Transverse colon (tissue), 4 donors: ENCODE measurements around the gene UNC5C. TPM values are rescaled to one million over a fixed set of nuclear protein-coding genes. Genes with fewer than 3 reads are reported as not detected.

Source experiments
- DNase-seq: peaks from one replicate; pipeline ENCODE4 v3.0.0-alpha.2; 2019
- H3K27ac ChIP-seq, 4 donors: fragments of 200-600 bp; sonication (generic); 2 replicates each; pipeline ENCODE4 v1.5.1; 2016 to 2018; ENCODE audit warnings: inconsistent platforms in 4 of 4
- H3K27me3 ChIP-seq: fragments of 200-600 bp; sonication (generic); 2 replicates; pipeline ENCODE4 v1.5.1; 2017; ENCODE audit warnings: inconsistent platforms
- H3K36me3 ChIP-seq, 4 donors: fragments of 200-600 bp; sonication (generic); 2 replicates each; pipeline ENCODE4 v1.5.1; 2017 to 2019; ENCODE audit warnings: inconsistent platforms in 4 of 4
- H3K4me1 ChIP-seq, 4 donors: fragments of 200-600 bp; sonication (generic); 2 replicates each; pipeline ENCODE4 v1.5.1; 2017 to 2020; ENCODE audit warnings: inconsistent platforms in 4 of 4
- H3K4me3 ChIP-seq, 4 donors: fragments of 200-600 bp; sonication (generic); 1 replicate in 1 of 4; 2 replicates in 3 of 4; pipeline versions ENCODE4 v1.5.1 to v1.6.1; 2017 to 2019; ENCODE audit warnings: inconsistent platforms in 4 of 4
- H3K9me3 ChIP-seq, 2 donors: fragments of 200-600 bp; sonication (generic); 2 replicates each; pipeline ENCODE4 v1.5.1; 2017 to 2019; ENCODE audit warnings: inconsistent platforms in 2 of 2
- EP300 ChIP-seq: sonication (generic); formaldehyde crosslinking; IDR thresholded peaks from one replicate; pipeline ENCODE4 v1.6.1; 2017; ENCODE audit warnings: antibody characterized with exemption, low read depth
- POLR2A ChIP-seq: fragments of 450-650 bp; IDR thresholded peaks from one replicate; pipeline ENCODE4 v1.6.1; 2016; ENCODE audit warnings: antibody characterized with exemption, mild to moderate bottlenecking, moderate library complexity
- POLR2AphosphoS5 ChIP-seq, 3 donors: sonication (generic); formaldehyde crosslinking; IDR thresholded peaks; one replicate each; pipeline ENCODE4 v1.6.1; 2016; ENCODE audit warnings: antibody characterized with exemption in 3 of 3
- WGBS, 2 donors: methylation state at CpG; one replicate each; pipeline ENCODE4 v1.1.5; 2018; ENCODE audit warnings: low coverage in 1 of 2; 5-methylcytosine and 5-hydroxymethylcytosine counted together
- in situ Hi-C, 4 donors: fragments of 200-750 bp; cut with MboI; loops; one replicate each; pipeline versions ENCODE4 v1.15.0 to v1.15.1; 2017; ENCODE audit warnings: low sequenced_read_pairs in 3 of 4, low pct_ligation_motif_present in 1 of 4, low pct_unique_long_range_greater_than_20kb in 1 of 4
- intact Hi-C: fragments of 100-400 bp; cut with DNase I; formaldehyde crosslinking; loops from one replicate; pipeline ENCODE4 v1.15.1; 2023; ENCODE audit warnings: low total_unique reads
- total RNA-seq, 4 donors: library from RNA; depleted of rRNA; stranded (reverse); fragments of >200 nt; gene quantifications; one replicate each; pipeline ENCODE4 v1.1.0, GENCODE V29; 2016
- TF ChIP-seq, protein P1 (sequence below), 5 experiments: fragments of 200-600 bp in 3 of 5; fragments of 450-650 bp in 2 of 5; sonication (generic) in 3 of 5; IDR thresholded peaks; 1 replicate in 2 of 5; 2 replicates in 3 of 5; pipeline ENCODE4 v1.5.1; 2016 to 2017; ENCODE audit warnings: antibody characterized with exemption in 5 of 5, inconsistent platforms in 3 of 5, mild to moderate bottlenecking in 2 of 5, moderate library complexity in 1 of 5

The UNC5C gene
- total RNA-seq, 4 donors from 2014 or later: 4.5 to 6.8 (median 4.8) TPM

DNA sequence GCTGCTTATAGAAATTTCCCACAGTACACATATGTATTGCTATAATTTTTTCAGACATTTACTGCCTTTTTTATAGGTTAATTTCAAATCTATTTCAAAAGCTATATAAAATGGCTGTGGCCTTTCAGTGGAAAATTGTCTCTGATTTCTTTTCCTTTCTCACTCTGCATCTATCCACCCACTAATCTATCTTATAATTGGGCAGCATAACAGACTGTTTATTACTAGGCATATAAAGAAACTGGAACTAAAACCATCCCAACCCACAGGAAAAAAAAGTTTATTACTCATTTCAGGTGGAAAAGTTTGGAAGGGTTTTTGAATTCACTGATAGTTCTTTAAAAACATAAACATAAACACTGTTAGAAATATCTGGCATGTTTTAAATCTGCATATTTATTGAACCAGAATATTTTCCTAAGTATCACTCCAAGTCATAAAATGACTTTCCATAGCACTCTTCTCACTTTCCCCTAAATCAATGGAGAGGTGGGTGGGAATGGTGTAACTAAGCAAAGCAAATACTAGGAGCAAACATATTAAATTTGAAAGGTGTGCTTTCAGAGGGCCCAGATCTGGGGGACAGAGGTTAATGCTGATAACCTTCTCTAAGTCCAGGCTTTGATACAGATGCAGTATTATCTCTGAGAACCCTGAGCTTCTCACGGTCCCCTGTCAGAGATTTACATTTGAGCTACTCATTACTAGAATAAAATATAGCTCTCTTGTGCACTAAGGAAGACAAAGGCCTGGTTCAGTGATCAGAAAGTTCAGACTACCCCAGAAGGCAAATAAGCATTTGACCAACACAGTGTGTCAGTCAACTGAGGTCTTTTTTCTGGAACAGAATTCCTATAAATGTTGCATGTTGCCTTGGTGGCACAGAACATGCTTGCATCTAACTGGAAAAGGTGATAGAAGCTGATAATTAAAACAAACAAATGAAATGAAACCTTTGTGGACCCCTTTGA, 328.3 kb downstream of the UNC5C start:
- Histone ChIP-seq H3K36me3 (no peaks in the 10 kb centered on the region), H3K9me3 (no peaks in the 10 kb centered on the region), H3K27me3 (no peaks in the 10 kb centered on the region), H3K4me1 (peaks cover 0 to 12% (median 0%) of the 10 kb centered on the region in 4 donors), H3K4me3 (no peak overlapping the region), H3K27ac (peak overlapping the region in 1 of 4 donors; percentile 34)
- in situ Hi-C loops (no loop called here), intact Hi-C loops (no loop called here)
- DNase-seq: no peak
- 45 to 57% methylated on average over 1 of the region's 1 CpG for whole genome bisulfite sequencing, 2 donors
- TF ChIP-seq EP300 (no peak), POLR2AphosphoS5 (IDR thresholded peaks at IDR 0.05) (no peak), POLR2A (no peak)
- TF ChIP-seq, protein P1, sequence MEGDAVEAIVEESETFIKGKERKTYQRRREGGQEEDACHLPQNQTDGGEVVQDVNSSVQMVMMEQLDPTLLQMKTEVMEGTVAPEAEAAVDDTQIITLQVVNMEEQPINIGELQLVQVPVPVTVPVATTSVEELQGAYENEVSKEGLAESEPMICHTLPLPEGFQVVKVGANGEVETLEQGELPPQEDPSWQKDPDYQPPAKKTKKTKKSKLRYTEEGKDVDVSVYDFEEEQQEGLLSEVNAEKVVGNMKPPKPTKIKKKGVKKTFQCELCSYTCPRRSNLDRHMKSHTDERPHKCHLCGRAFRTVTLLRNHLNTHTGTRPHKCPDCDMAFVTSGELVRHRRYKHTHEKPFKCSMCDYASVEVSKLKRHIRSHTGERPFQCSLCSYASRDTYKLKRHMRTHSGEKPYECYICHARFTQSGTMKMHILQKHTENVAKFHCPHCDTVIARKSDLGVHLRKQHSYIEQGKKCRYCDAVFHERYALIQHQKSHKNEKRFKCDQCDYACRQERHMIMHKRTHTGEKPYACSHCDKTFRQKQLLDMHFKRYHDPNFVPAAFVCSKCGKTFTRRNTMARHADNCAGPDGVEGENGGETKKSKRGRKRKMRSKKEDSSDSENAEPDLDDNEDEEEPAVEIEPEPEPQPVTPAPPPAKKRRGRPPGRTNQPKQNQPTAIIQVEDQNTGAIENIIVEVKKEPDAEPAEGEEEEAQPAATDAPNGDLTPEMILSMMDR (IDR thresholded peaks at IDR 0.05): no peak

DNA sequence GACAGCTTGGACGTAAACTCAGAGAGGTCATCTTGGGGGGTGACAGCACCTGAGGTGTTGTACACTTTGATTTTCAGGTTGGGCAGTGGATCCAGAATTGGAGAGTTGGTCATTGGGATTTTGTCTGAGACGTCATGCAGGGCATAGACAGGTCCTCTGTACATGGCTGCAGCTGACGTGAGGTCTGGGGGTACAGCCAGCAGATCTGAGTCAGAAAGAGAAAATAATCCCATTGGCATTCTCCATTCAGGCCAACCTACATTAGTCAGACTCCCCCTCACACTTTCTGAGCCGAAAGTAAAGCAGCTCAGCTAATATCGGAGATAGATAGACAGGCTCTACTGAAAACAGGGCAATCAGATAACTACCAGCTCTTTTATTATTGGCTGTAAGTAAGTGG, 329.7 kb downstream of the UNC5C start:
- no peak for DNase-seq
- Histone ChIP-seq H3K4me3 (no peak overlapping the region), H3K27ac (no peak overlapping the region), H3K9me3 (no peaks in the 10 kb centered on the region), H3K36me3 (no peaks in the 10 kb centered on the region), H3K4me1 (peaks cover 0 to 12% (median 0%) of the 10 kb centered on the region in 4 donors), H3K27me3 (no peaks in the 10 kb centered on the region)
- TF ChIP-seq POLR2A: no peak
- TF ChIP-seq POLR2AphosphoS5 (IDR thresholded peaks at IDR 0.05): no peak
- no peak for TF ChIP-seq EP300
- TF ChIP-seq, protein P1 (IDR thresholded peaks at IDR 0.05): no peak
- in situ Hi-C loops: no loop called here
- intact Hi-C loops: no loop called here
- WGBS, 2 donors: 84 to 100% methylated on average over 2 to 5 of the region's 5 CpGs

DNA sequence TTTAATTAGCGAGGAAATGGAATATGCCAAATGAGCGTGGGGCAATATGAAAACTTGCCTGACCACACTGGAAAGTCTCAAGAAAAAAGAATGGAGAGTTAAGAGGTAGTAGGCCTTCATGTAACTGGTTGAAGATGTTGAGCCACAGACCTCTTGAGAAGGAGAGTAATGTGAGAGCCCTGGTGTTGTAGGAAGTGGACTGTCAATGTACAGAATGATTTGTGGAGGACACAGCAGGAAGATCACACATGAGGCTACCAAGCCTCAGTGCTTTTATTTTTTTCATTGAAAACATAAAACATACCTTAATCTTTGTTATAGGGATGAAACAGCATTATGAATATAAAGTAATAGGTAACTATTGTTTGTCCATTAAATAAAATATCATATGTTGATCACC, 331.6 kb downstream of the UNC5C start:
- Histone ChIP-seq H3K9me3 (no peaks in the 10 kb centered on the region), H3K27me3 (no peaks in the 10 kb centered on the region), H3K36me3 (no peaks in the 10 kb centered on the region), H3K4me3 (no peak overlapping the region), H3K27ac (no peak overlapping the region), H3K4me1 (peaks cover 0 to 12% (median 0%) of the 10 kb centered on the region in 4 donors)
- intact Hi-C loops (no loop called here), in situ Hi-C loops (no loop called here)
- TF ChIP-seq POLR2A: no peak
- TF ChIP-seq, protein P1 (IDR thresholded peaks at IDR 0.05): no peak
- TF ChIP-seq EP300: no peak
- no peak for TF ChIP-seq POLR2AphosphoS5 (IDR thresholded peaks at IDR 0.05)
- WGBS, 2 donors: 77 to 85% methylated on average over 2 of the region's 2 CpGs
- DNase-seq: no peak

DNA sequence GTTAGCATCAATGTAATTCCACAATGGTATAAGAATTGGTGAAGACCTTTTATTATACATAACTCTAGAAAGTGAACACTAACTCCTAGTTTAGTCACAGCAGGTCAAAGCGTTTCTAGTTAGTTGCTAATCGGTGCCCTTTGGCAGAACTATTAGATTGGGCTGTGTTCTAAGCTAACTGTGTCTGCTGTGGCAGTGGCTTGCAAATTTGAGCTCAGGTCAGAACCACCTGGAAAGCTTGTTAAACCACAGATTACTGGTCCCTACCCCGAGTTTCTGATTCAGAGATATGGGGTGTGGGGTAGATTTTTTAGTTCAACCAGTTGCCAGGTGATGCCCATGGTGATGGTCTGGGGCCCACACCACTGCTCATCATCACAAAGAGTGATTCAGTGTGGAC, 332.1 kb downstream of the UNC5C start:
- intact Hi-C loops (no loop called here), in situ Hi-C loops (no loop called here)
- WGBS, 2 donors: 76 to 94% methylated on average over 2 to 3 of the region's 3 CpGs
- Histone ChIP-seq H3K9me3 (no peaks in the 10 kb centered on the region), H3K4me1 (peaks cover 0 to 12% (median 0%) of the 10 kb centered on the region in 4 donors), H3K36me3 (no peaks in the 10 kb centered on the region), H3K27ac (no peak overlapping the region), H3K27me3 (no peaks in the 10 kb centered on the region), H3K4me3 (no peak overlapping the region)
- no peak for DNase-seq
- TF ChIP-seq POLR2A (no peak), EP300 (no peak)
- TF ChIP-seq, protein P1 (IDR thresholded peaks at IDR 0.05): no peak
